Measurements from ENCODE around the gene BLM. TPM values are rescaled to one million over a fixed set of nuclear protein-coding genes. Genes with fewer than 3 reads are reported as not detected.

Gene BLM
- total RNA-seq (2022; extraction: Qiagen RNA extraction; ENCODE audit: low read depth) = 10.9 to 14.5 TPM (median 12.9 TPM) in 5 replicates

DNA sequence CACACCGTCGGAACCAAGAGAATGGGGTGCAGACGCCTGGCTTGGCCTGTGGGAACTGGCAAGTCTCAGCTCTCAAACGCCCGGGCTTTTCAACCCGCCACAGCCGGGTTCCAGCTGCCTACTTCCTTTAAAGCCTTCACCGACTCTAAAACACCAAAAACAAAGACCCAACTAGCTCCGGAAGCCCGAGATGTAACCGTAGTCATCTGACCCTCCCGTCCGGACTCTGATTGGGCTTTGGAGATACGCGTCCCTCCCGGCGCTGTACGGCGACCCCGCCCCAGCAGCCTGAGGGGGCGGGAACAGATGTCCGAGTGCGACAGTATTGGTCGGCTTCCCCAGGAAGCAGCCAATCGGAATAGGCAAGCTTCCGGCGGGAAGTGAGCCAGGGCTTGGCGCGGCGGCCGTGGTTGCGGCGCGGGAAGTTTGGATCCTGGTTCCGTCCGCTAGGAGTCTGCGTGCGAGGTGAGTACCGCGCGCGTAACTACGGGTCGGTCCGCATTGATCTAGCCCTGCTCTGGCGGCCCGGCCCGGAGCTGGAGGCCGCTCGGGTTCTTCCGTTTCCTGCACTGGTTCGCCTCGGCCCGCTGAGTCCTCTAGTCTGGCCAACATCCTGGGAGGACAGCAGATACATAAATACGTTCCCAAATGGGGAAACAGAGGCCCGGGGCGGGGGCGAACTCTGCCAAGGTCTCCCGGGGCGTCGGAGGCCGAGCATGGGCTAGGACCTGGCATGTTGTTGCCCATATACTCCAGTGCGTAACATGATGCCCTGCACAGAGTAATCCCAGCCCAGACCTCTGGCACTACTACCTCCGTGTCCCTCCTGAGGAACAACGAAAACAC lies at the start of gene BLM:
TSS of gene BLM (plus strand) at position 371 of the 846 bp plus-strand sequence. CDS start 30,047 bp downstream, outside the sequence.

Other genes with a start within 250 kb of the BLM start
- 19.6 to 26.3 TPM (median 24.7 TPM) in 5 replicates for gene CRTC3, start 187.4 kb upstream of the BLM start, total RNA-seq (2022; extraction: Qiagen RNA extraction; ENCODE audit: low read depth)
- 42.6 to 59.2 TPM (median 51.4 TPM) in 5 replicates for gene FURIN, start 151.2 kb downstream of the BLM start, total RNA-seq (2022; extraction: Qiagen RNA extraction; ENCODE audit: low read depth)
- gene FES, start 167.2 kb downstream of the BLM start, total RNA-seq (2022; extraction: Qiagen RNA extraction; ENCODE audit: low read depth) = 0.74 to 1.0 TPM (median 0.86 TPM) in 5 replicates
- 25.4 to 30.2 TPM (median 28.4 TPM) in 5 replicates for gene MAN2A2, start 186.0 kb downstream of the BLM start, total RNA-seq (2022; extraction: Qiagen RNA extraction; ENCODE audit: low read depth)
- 22.6 to 34.3 TPM (median 33.7 TPM) in 5 replicates for gene HDDC3, start 215.2 kb downstream of the BLM start, total RNA-seq (2022; extraction: Qiagen RNA extraction; ENCODE audit: low read depth)
- 56.7 to 61.9 TPM (median 58.6 TPM) in 5 replicates for gene UNC45A, start 217.9 kb downstream of the BLM start, total RNA-seq (2022; extraction: Qiagen RNA extraction; ENCODE audit: low read depth)
- gene RCCD1, start 237.5 kb downstream of the BLM start, total RNA-seq (2022; extraction: Qiagen RNA extraction; ENCODE audit: low read depth) = 19.4 to 55.3 TPM (median 34.3 TPM) in 5 replicates